ENCODE measurements around the gene CNPY1.

Gene CNPY1

DNA sequence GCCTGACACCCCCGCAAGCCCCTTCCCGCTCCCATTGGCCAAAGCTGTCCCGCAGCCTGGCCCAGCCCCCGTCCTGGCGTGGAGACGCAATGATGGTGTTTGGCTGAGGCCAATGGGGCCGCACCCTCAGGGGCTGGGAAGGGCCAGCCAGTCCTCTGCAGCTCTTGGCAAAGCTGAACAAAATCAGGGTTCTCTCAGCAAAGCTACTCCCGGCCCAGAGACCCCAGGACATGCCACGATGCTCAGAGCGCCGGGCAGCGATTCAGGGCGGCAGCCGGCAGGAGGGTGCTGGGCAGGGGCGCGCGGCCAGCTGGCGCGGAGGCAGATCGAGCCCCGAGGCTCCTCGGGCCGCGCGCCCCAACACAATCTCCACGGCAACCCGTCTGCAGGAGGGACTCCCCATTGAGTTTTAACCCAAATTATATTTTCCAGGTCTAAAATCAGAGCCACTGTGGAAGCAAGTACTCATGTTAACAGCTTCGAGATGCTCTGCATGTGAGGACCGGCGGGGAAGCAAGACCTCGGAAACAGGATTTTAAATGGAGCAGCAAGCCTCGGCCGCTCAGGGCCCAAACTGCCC is 8.8 kb upstream of the CNPY1 start:
- Histone ChIP-seq H3K4me3 (ENCODE audit: low read depth in 1 of 2, low read length in 2 of 2) (no peak overlapping the region), H3K36me3 (ENCODE audit: insufficient read depth, low read length) (no peaks in the 10 kb centered on the region), H3K4me1 (ENCODE audit: insufficient read depth, low read length) (no peaks in the 10 kb centered on the region), H3K9me3 (ENCODE audit: low read length) (no peaks in the 10 kb centered on the region), H3K27me3 (ENCODE audit: control insufficient read depth in 1 of 2, insufficient read depth in 2 of 2, low read length in 2 of 2) (no peaks in the 10 kb centered on the region), H3K9ac (ENCODE audit: low read length) (no peak overlapping the region), H3K27ac (ENCODE audit: low read depth, low read length) (no peak overlapping the region)

DNA sequence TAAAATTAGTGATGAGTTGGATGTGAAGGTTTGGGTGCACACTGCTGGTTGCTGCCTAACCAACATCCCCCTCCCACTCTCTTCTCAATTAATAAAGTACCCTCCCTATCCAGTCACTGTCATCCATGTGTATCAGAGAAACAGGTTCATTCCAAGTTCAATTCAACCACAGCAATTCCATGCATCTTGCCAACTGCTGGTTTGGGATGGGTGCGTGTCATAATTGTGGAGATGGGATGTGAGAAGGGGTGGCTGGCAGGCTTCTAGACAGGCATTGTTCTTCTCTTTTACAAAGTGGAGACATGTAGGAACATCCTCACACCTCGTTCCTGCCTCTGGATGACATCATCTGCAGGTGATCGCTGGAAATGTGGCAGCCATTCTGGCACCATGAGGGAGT is 7.5 kb upstream of the CNPY1 start:
- Histone ChIP-seq H3K4me1 (ENCODE audit: insufficient read depth, low read length) (no peaks in the 10 kb centered on the region), H3K27me3 (ENCODE audit: control insufficient read depth in 1 of 2, insufficient read depth in 2 of 2, low read length in 2 of 2) (no peaks in the 10 kb centered on the region), H3K9ac (ENCODE audit: low read length) (no peak overlapping the region), H3K27ac (ENCODE audit: low read depth, low read length) (no peak overlapping the region), H3K4me3 (ENCODE audit: low read depth in 1 of 2, low read length in 2 of 2) (no peak overlapping the region), H3K9me3 (ENCODE audit: low read length) (no peaks in the 10 kb centered on the region), H3K36me3 (ENCODE audit: insufficient read depth, low read length) (no peaks in the 10 kb centered on the region)

DNA sequence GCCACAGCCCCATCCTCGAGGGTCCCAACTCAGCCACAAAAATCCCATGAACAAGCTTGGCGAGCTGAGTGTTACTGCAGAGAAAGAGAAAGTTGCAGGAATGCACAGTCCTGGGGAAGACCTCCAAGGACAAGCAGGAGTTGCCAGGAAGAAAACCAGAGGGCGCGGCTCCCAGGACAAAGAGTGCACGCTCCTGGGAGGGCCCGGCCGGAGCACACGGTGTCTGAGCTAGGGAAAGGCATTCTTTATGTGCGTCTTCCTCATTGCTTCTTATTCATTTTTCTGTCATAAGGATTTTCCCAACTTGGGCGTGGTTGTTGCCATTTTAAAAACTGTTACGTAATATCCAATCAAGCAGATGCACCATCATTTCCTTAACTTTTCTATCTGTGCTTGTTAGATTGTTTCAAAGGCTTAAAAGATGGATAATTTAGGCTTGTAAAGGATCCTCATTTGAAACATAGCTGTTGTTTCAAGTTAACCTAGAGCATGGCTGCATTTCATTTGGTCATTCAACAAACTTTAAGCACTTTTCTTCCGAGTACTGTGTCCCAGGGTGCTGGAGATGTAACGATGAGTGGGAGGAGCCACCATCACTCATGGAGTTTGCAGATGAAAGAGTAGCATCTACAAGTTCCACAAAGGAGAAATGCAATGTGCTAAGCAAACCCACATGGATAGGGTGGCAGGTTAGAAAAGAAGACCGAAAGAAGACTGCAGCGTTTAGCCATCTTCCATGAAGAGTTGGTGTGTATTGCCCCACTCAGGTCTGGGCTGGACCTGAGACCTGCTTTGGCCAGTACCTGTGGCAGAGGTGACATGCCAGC is 5.6 kb upstream of the CNPY1 start:
- Histone ChIP-seq H3K27me3 (ENCODE audit: control insufficient read depth in 1 of 2, insufficient read depth in 2 of 2, low read length in 2 of 2) (no peaks in the 10 kb centered on the region), H3K9me3 (ENCODE audit: low read length) (no peaks in the 10 kb centered on the region)

DNA sequence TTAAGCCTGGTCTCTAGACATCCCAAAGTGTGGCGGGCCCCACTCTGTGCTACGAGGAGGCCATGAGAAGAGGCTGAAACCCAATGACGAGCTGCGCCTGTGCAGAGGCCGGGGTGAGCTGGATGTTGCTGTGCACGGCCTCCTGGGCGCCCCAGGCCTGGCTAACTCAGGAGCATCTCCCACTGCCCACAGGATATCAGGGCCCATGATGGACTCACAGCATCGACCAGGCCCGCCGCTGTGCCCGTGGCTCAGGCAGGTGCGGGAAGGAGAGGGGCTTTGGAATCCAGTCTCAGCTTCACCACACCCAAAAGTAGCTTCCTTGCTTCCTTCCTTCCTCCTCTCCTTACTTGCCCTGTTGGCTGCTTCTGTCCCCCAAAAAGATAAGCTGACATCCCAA is 4.6 kb upstream of the CNPY1 start:
- H3K4me3 ChIP-seq (ENCODE audit: low read depth in 1 of 2, low read length in 2 of 2): no peak overlapping the region
- H3K4me1 ChIP-seq (ENCODE audit: insufficient read depth, low read length): no peaks in the 10 kb centered on the region

More for the DNA sequence above, 5.6 kb upstream of the CNPY1 start:
- Histone ChIP-seq H3K9ac (ENCODE audit: low read length) (no peak overlapping the region), H3K27ac (ENCODE audit: low read depth, low read length) (no peak overlapping the region), H3K4me3 (ENCODE audit: low read depth in 1 of 2, low read length in 2 of 2) (no peak overlapping the region), H3K4me1 (ENCODE audit: insufficient read depth, low read length) (no peaks in the 10 kb centered on the region), H3K36me3 (ENCODE audit: insufficient read depth, low read length) (no peaks in the 10 kb centered on the region)

DNA sequence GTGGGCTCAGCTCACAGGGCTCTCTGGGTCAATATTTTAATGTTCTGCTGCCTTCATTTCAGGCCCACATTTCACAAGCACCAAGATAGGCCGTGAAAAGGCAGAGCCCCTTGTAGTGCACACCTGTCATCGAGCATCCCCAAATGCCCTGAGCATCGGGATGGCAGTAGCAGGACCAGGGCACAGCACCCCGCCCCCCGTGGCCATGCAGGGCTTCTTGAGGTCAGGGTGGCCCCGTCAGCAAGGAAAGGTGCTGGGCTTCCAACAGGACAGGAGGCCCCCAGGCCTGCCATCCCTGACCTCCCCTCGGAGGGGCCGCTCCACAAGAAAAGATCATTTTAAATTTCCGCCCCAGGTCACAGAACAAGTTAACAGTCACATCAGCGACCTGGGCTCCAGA is 2.9 kb upstream of the CNPY1 start:
- no peaks in the 10 kb centered on the region for H3K9me3 ChIP-seq (ENCODE audit: low read length)
- H3K4me1 ChIP-seq (ENCODE audit: insufficient read depth, low read length): no peaks in the 10 kb centered on the region
- no peak overlapping the region for H3K27ac ChIP-seq (ENCODE audit: low read depth, low read length)
- H3K36me3 ChIP-seq (ENCODE audit: insufficient read depth, low read length): no peaks in the 10 kb centered on the region
- H3K4me3 ChIP-seq (ENCODE audit: low read depth in 1 of 2, low read length in 2 of 2): no peak overlapping the region
- H3K27me3 ChIP-seq (ENCODE audit: control insufficient read depth in 1 of 2, insufficient read depth in 2 of 2, low read length in 2 of 2): no peaks in the 10 kb centered on the region
- H3K9ac ChIP-seq (ENCODE audit: low read length): no peak overlapping the region

More for the DNA sequence above, 4.6 kb upstream of the CNPY1 start:
- H3K9me3 ChIP-seq (ENCODE audit: low read length): no peaks in the 10 kb centered on the region
- no peak overlapping the region for H3K27ac ChIP-seq (ENCODE audit: low read depth, low read length)
- no peaks in the 10 kb centered on the region for H3K27me3 ChIP-seq (ENCODE audit: control insufficient read depth in 1 of 2, insufficient read depth in 2 of 2, low read length in 2 of 2)
- H3K9ac ChIP-seq (ENCODE audit: low read length): no peak overlapping the region
- no peaks in the 10 kb centered on the region for H3K36me3 ChIP-seq (ENCODE audit: insufficient read depth, low read length)

DNA sequence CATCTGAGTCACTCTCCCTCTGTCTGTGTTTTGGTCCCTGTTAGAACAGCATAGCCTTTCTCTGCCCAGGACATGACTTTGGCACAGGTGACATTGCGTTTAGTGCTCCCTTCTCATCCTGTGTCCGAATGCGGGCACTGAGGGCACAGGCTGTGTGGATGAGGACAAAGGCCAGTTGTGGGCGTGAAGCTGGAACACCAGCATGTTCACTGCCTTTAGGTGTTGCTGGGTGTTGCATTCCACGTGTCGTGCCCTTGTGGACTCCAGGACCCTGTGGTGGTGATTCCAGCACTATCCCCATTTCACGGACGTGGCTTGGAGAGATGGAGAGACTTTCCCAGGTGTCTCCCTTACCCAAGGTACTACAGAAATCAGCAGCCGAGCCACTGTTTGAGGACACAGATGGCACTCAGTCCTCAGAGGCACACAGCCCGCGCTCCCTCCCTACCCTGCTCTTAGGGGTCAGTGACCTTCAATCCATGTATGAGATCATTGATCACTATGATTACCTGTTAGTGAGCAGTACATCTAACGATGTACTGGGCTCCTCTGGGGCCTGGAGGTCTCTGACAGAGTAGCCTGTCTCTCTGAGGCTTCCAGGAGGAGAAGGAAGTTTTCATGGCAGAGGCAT is 917 bp upstream of the CNPY1 start:
- no peak overlapping the region for H3K27ac ChIP-seq (ENCODE audit: low read depth, low read length)
- H3K9me3 ChIP-seq (ENCODE audit: low read length): no peaks in the 10 kb centered on the region
- no peak overlapping the region for H3K9ac ChIP-seq (ENCODE audit: low read length)
- H3K36me3 ChIP-seq (ENCODE audit: insufficient read depth, low read length): no peaks in the 10 kb centered on the region
- H3K27me3 ChIP-seq (ENCODE audit: control insufficient read depth in 1 of 2, insufficient read depth in 2 of 2, low read length in 2 of 2): no peaks in the 10 kb centered on the region
- H3K4me3 ChIP-seq (ENCODE audit: low read depth in 1 of 2, low read length in 2 of 2): no peak overlapping the region
- no peaks in the 10 kb centered on the region for H3K4me1 ChIP-seq (ENCODE audit: insufficient read depth, low read length)

DNA sequence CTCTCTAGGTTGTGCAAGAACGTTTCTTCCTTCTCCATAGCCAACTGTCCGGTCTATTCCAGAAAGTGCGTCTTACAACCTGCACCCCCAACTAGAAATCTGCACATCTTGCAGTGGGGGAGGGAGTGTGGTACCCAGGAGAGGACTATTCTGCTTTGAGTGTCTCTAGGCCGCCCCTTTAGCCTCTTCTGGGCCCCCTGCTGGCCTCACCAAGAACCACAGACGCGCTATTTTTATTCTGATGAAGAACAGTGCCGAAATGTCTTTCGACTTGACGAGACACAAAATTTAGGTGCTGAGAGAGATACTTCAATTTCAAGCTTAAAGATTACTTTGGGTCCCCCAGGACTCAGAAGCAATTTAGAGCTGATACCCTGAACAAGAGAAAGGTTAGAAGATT is 1.0 kb downstream of the CNPY1 start:
- Histone ChIP-seq H3K9me3 (ENCODE audit: low read length) (no peaks in the 10 kb centered on the region), H3K27me3 (ENCODE audit: control insufficient read depth in 1 of 2, insufficient read depth in 2 of 2, low read length in 2 of 2) (peaks cover 0 to 3% of the 10 kb centered on the region in 2 donors), H3K4me1 (ENCODE audit: insufficient read depth, low read length) (no peaks in the 10 kb centered on the region), H3K36me3 (ENCODE audit: insufficient read depth, low read length) (no peaks in the 10 kb centered on the region), H3K9ac (ENCODE audit: low read length) (no peak overlapping the region), H3K4me3 (ENCODE audit: low read depth in 1 of 2, low read length in 2 of 2) (no peak overlapping the region), H3K27ac (ENCODE audit: low read depth, low read length) (no peak overlapping the region)

DNA sequence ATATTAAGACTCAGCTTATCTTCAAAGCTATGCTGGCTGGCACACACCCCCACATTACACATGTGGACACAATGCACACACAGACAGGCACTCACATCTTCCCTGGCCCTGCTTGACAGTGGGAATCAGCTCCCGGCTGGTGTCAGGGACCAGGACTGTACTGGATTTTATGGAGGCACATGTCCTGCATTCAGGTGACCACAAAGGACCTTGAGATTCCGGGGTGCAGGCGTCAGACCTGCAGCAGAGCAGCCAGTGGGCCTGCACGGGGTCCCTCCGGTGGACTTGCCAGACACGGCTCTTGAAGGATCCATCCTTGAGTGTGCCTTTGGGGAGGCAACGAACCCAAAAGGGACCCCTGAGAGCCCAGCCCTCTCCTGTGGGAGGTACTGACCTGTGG is 1.9 kb downstream of the CNPY1 start:
- Histone ChIP-seq H3K27me3 (ENCODE audit: control insufficient read depth in 1 of 2, insufficient read depth in 2 of 2, low read length in 2 of 2) (peaks cover 0 to 3% of the 10 kb centered on the region in 2 donors), H3K9me3 (ENCODE audit: low read length) (no peaks in the 10 kb centered on the region)

DNA sequence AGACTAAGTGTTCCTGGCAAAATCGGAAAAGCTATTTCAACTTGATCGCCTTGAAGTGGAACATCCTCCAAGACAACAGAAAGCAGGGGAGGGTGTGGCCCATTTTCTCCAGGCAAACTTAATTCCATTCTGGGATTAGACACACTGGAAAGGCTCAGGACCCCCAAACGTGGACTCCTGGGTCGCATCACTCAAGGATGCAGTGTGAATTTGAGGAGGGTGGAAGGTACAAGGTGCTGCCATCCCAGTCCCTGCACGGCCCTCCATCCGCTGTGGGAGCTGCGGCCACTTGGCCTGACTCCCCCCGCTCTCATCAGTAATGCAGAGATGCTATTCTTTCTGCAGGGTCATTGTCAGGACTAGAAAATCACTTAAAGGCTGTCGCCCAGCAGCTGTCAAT is 2.4 kb downstream of the CNPY1 start:
- no peak overlapping the region for H3K27ac ChIP-seq (ENCODE audit: low read depth, low read length)
- H3K9ac ChIP-seq (ENCODE audit: low read length): no peak overlapping the region
- peaks cover 0 to 3% of the 10 kb centered on the region in 2 donors for H3K27me3 ChIP-seq (ENCODE audit: control insufficient read depth in 1 of 2, insufficient read depth in 2 of 2, low read length in 2 of 2)
- no peak overlapping the region for H3K4me3 ChIP-seq (ENCODE audit: low read depth in 1 of 2, low read length in 2 of 2)
- no peaks in the 10 kb centered on the region for H3K9me3 ChIP-seq (ENCODE audit: low read length)
- no peaks in the 10 kb centered on the region for H3K36me3 ChIP-seq (ENCODE audit: insufficient read depth, low read length)
- H3K4me1 ChIP-seq (ENCODE audit: insufficient read depth, low read length): no peaks in the 10 kb centered on the region

More for the DNA sequence above, 1.9 kb downstream of the CNPY1 start:
- no peak overlapping the region for H3K9ac ChIP-seq (ENCODE audit: low read length)
- no peaks in the 10 kb centered on the region for H3K4me1 ChIP-seq (ENCODE audit: insufficient read depth, low read length)
- H3K27ac ChIP-seq (ENCODE audit: low read depth, low read length): no peak overlapping the region
- no peaks in the 10 kb centered on the region for H3K36me3 ChIP-seq (ENCODE audit: insufficient read depth, low read length)
- H3K4me3 ChIP-seq (ENCODE audit: low read depth in 1 of 2, low read length in 2 of 2): no peak overlapping the region

DNA sequence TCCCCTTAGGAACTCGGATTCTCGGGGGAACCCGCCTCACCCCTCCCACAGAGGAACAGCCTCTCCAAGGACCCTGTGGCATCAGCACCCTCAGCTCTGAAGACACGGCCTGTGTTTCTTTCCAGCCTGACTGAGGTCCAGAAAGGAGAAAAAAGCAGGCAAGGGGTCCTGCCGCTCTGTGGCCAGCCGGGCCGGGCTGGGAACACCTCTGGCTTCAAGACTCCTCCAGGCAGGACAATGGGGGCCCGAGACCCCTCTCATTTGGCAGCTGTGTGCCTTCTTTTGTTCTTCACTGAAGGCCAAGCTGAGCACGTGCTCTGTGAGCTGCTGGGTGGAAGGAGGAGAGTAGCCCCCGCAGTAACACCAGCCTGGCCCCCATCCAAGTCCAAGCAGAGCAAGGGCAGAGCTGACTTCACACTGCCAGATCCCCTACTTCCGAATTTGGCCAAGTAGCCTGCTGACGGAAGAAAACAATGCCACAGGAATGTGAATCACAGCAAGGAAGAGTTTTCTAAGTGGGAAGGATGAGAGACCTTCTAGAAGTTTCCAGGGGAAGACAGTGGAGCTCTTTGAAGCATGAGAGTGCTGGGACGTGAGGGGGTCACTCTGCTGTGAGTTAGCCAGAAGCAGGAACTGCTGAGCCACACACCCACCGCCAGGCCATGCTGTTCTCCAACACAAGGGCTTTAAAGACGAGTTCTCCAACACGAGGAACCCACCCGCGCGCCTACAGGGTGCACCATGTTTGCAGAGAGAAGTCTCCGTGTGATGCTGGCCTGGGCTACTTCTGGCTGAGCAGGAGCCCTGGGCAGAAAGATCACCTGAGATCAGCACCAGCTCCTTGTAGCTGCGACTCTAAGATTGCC is 3.1 kb downstream of the CNPY1 start:
- Histone ChIP-seq H3K9me3 (ENCODE audit: low read length) (no peaks in the 10 kb centered on the region), H3K4me3 (ENCODE audit: low read depth in 1 of 2, low read length in 2 of 2) (no peak overlapping the region), H3K27me3 (ENCODE audit: control insufficient read depth in 1 of 2, insufficient read depth in 2 of 2, low read length in 2 of 2) (peaks cover 0 to 3% of the 10 kb centered on the region in 2 donors), H3K36me3 (ENCODE audit: insufficient read depth, low read length) (no peaks in the 10 kb centered on the region), H3K27ac (ENCODE audit: low read depth, low read length) (no peak overlapping the region), H3K9ac (ENCODE audit: low read length) (no peak overlapping the region), H3K4me1 (ENCODE audit: insufficient read depth, low read length) (no peaks in the 10 kb centered on the region)

Measured in muscle layer of colon (tissue), 2 donors.